ENCODE measurements around the gene TCHP.

- TF ChIP-seq, protein P1, sequence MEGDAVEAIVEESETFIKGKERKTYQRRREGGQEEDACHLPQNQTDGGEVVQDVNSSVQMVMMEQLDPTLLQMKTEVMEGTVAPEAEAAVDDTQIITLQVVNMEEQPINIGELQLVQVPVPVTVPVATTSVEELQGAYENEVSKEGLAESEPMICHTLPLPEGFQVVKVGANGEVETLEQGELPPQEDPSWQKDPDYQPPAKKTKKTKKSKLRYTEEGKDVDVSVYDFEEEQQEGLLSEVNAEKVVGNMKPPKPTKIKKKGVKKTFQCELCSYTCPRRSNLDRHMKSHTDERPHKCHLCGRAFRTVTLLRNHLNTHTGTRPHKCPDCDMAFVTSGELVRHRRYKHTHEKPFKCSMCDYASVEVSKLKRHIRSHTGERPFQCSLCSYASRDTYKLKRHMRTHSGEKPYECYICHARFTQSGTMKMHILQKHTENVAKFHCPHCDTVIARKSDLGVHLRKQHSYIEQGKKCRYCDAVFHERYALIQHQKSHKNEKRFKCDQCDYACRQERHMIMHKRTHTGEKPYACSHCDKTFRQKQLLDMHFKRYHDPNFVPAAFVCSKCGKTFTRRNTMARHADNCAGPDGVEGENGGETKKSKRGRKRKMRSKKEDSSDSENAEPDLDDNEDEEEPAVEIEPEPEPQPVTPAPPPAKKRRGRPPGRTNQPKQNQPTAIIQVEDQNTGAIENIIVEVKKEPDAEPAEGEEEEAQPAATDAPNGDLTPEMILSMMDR (IDR thresholded peaks at IDR 0.05) = no peak
- no peak for TF ChIP-seq POLR2A (IDR thresholded peaks at IDR 0.05)
These were observed 63.8 kb downstream of the TCHP start for GRCh38 chr12:109963743-109964429.
